C4-2B (cell line): ENCODE data around the gene DSCAML1.

ENCODE experiments used
- CTCF ChIP-seq: fragments of 450-650 bp; conservative IDR thresholded peaks from 2 replicates; pipeline ENCODE4 v1.5.1; 2017; ENCODE audit warnings: mild to moderate bottlenecking
- ZFX ChIP-seq: fragments of 450-650 bp; IDR thresholded peaks from 2 replicates; pipeline ENCODE4 v1.6.1; 2017

GRCh38 chr11:117506971-117507370 is 290.0 kb downstream of the DSCAML1 start:
- TF ChIP-seq CTCF, result no peak
- TF ChIP-seq ZFX, result no peak
